ENCODE results near the gene BRD3.

Gene BRD3

GRCh38 chr9:134040176-134040565 is 27.7 kb downstream of the BRD3 start:
- Histone ChIP-seq H3K9me3 (ENCODE audit: severe bottlenecking) (no peaks in the 10 kb centered on the region), H3K36me3 (peaks cover 95% of the 10 kb centered on the region), H3K27me3 (ENCODE audit: insufficient read depth, low read depth, severe bottlenecking) (no peaks in the 10 kb centered on the region), H3K27ac (no peak overlapping the region), H3K4me3 (ENCODE audit: low read depth, low read length) (no peak overlapping the region)
- no peak for TF ChIP-seq CTCF (IDR thresholded peaks at IDR 0.05; ENCODE audit: low read depth, low read length)
- no peak for DNase-seq

GRCh38 chr9:134039386-134040175 is 28.2 kb downstream of the BRD3 start:
- Histone ChIP-seq H3K36me3 (peaks cover 95% of the 10 kb centered on the region), H3K27ac (no peak overlapping the region), H3K27me3 (ENCODE audit: insufficient read depth, low read depth, severe bottlenecking) (no peaks in the 10 kb centered on the region), H3K9me3 (ENCODE audit: severe bottlenecking) (no peaks in the 10 kb centered on the region), H3K4me3 (ENCODE audit: low read depth, low read length) (no peak overlapping the region)
- TF ChIP-seq CTCF (IDR thresholded peaks at IDR 0.05; ENCODE audit: low read depth, low read length), result no peak
- no peak for DNase-seq

DNA sequence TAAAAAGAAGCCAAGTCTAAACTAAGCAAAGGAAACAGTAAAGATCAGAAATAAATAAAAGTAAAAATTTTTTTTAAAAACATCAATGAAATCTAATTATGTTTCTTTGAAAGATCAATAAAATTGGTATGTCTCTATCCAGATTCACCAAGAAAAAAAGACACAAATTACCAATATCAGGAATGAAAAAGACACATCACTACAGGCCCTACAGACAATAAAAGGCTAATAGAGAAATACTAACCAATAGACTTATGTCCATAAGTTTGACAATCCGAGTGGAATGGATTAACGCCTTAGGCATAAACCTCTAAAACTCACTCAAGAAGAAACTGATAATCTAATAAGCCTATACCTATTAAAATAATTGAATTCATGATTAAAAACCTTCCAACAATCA is 30.2 kb downstream of the BRD3 start:
- TF ChIP-seq CTCF (IDR thresholded peaks at IDR 0.05; ENCODE audit: low read depth, low read length), result no peak
- H3K27me3 ChIP-seq (ENCODE audit: insufficient read depth, low read depth, severe bottlenecking), result no peaks in the 10 kb centered on the region
- H3K36me3 ChIP-seq, result peaks cover 95% of the 10 kb centered on the region
- DNase-seq, result no peak
- no peaks in the 10 kb centered on the region for H3K9me3 ChIP-seq (ENCODE audit: severe bottlenecking)
- H3K27ac ChIP-seq, result no peak overlapping the region
- H3K4me3 ChIP-seq (ENCODE audit: low read depth, low read length), result no peak overlapping the region

- no peaks in the 10 kb centered on the region for H3K27me3 ChIP-seq (ENCODE audit: insufficient read depth, low read depth, severe bottlenecking)
- H3K27ac ChIP-seq, result no peak overlapping the region
- H3K36me3 ChIP-seq, result peaks cover 94% of the 10 kb centered on the region
- no peaks in the 10 kb centered on the region for H3K9me3 ChIP-seq (ENCODE audit: severe bottlenecking)
- no peak overlapping the region for H3K4me3 ChIP-seq (ENCODE audit: low read depth, low read length)
- DNase-seq, result no peak
- TF ChIP-seq CTCF (IDR thresholded peaks at IDR 0.05; ENCODE audit: low read depth, low read length), result no peak
These were observed 31.7 kb downstream of the BRD3 start for GRCh38 chr9:134036130-134036529.

- Histone ChIP-seq H3K9me3 (ENCODE audit: severe bottlenecking) (no peaks in the 10 kb centered on the region), H3K4me3 (ENCODE audit: low read depth, low read length) (no peak overlapping the region), H3K27me3 (ENCODE audit: insufficient read depth, low read depth, severe bottlenecking) (no peaks in the 10 kb centered on the region), H3K36me3 (peaks cover 91% of the 10 kb centered on the region), H3K27ac (no peak overlapping the region)
- DNase-seq, result no peak
- no peak for TF ChIP-seq CTCF (IDR thresholded peaks at IDR 0.05; ENCODE audit: low read depth, low read length)
These were observed 32.5 kb downstream of the BRD3 start for GRCh38 chr9:134035041-134036039.

Data from WERI-Rb-1 (cell line).